HG03521 (cell line): ENCODE measurements around the gene SEMA6A.
"Not testable (repeated sequence)": the region's sequence is repeated elsewhere in the genome, so short reads cannot be mapped to it uniquely, and the experiment has no call there.

Experiments
- ATAC-seq: cut with Tn5 transposase; IDR thresholded peaks from one replicate; pipeline ENCODE4 v1.9.1; 2021; ENCODE audit warnings: mild to moderate bottlenecking, moderate library complexity; ENCODE audit not compliant: unreplicated experiment

The SEMA6A gene

GRCh38 chr5:116524966-116525365 is 49.7 kb downstream of the SEMA6A start:
- no peak for ATAC-seq

- ATAC-seq = no peak
These were observed 50.3 kb downstream of the SEMA6A start for GRCh38 chr5:116524051-116524904.

DNA sequence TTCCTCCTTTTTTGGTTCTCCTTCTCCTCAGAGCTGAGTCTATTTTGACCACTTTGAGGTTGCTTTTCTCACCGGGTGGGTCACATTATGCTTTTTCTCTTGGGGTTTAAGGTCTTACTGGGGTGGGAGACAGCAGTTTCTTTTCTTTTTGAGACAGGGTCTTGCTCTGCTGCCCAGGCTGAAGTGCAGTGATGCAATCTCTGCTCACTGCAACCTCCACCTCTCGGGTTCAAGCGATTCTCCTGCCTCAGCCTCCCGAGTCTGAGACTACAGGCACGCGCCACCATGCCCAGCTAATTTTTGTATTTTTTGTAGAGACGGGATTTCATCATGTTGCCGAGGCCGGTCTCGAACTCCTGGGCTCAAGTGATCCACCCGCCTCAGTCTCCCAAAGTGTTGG is 51.4 kb downstream of the SEMA6A start:
- ATAC-seq = not testable (repeated sequence)

GRCh38 chr5:116522356-116523136 is 52.1 kb downstream of the SEMA6A start:
- ATAC-seq = no peak

- ATAC-seq = peak; percentile 50
These were observed 53.3 kb downstream of the SEMA6A start for GRCh38 chr5:116521173-116521872.

GRCh38 chr5:116520771-116521170 is 53.9 kb downstream of the SEMA6A start:
- peak; percentile 19 for ATAC-seq

DNA sequence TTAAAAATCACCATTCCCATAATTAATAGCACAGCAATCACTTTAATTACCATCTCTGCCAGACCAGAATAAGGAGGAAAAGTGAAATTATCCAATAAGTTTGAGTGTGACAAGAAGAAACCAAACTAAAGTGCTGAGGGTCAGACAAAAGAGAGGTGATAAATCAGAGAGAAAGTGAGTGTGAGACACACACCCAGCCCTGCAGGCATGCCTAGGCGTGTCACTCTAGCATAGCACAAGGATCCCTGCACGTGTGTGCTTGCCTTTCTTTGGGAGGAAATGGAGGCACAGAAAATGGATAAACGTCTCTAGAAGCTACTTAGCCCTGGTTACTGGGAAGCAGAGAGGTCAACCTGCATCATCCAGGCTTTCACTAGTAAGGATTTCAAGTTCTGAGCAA is 56.2 kb downstream of the SEMA6A start:
- no peak for ATAC-seq

DNA sequence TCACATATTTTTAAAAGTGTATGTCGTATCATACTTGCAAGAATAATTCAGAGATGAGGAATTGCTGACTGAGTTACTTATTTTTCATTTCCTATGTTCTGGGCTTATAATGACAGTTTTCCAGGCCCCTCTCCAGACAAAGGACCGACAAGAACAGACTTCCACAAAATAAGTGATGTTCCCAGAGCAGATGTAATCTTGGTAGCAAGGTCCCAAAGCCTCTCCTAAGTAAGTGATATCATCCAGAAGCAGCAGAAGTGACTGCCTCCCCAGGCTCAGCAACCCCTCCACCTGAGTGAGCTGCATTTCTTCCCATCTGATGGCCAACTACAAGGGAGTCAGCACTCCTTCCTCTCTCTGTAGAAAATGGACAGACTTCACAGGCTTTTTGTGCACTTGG is 57.1 kb downstream of the SEMA6A start:
- no peak for ATAC-seq

- no peak for ATAC-seq
These were observed 58.6 kb downstream of the SEMA6A start for GRCh38 chr5:116516021-116516420.

DNA sequence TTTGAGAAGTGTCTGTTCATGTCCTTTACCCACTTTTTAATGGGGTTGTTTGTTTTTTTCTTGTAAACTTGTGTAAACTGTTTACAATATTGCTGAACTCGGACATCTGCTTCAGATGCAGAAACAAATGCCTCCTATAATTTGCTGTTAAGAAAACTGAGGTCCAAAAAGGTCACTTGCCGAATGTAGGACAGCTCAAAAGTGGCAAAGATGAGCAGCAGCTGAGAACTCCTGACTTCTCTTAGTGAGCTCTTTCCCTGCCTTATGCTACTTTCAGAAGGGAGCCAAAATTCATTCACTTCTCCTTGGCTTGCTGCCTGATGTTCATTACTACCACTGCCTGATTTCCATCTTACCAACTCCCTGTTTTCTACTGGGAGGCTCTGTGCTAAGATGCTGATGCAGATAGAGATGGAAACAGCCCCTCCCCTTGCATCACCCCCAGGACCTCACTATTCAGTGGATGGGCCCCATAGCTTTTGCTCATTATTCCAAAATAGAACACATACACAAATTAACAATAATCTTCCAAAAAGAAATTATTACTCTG is 60.1 kb downstream of the SEMA6A start:
- no peak for ATAC-seq

- ATAC-seq = no peak
These were observed 64.1 kb downstream of the SEMA6A start for GRCh38 chr5:116510517-116510916.

DNA sequence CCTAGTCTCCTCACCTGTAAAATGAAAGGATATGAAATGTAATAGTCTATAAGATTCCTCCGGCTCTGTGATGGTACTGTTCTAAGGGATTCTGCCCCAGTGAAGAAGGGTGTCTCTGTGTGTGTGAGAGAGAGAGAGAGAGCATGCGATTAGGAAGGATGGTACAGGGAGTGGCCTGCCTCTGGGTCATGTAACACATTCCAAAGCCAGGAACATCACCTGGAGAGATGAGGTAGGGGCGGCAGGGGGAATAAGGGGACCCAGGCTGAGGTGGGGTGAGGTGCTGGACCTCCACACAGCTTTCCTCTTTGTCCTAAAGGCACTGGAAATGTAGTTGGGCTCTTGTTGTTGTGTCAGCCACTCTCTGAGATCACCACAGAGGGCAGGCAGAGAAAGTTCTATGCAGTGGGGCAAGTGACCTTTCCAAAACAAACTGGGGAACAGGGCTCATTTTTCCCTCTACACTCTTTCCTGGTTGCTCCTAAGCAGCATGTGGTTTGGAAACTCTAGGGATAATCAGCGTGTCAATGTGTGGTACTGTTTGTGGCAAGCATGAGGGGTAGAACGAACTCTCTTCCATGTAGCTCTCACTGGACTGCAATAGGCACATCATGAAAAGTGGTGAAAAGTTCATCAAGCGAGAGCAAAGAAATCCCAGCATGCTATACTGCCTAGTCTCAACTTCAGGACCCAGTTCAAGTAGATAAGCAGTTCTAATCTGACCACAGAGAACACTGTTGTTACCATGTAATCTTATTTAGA is 65.0 kb downstream of the SEMA6A start:
- ATAC-seq = no peak

- ATAC-seq = no peak
These were observed 65.8 kb downstream of the SEMA6A start for GRCh38 chr5:116508835-116509234.

DNA sequence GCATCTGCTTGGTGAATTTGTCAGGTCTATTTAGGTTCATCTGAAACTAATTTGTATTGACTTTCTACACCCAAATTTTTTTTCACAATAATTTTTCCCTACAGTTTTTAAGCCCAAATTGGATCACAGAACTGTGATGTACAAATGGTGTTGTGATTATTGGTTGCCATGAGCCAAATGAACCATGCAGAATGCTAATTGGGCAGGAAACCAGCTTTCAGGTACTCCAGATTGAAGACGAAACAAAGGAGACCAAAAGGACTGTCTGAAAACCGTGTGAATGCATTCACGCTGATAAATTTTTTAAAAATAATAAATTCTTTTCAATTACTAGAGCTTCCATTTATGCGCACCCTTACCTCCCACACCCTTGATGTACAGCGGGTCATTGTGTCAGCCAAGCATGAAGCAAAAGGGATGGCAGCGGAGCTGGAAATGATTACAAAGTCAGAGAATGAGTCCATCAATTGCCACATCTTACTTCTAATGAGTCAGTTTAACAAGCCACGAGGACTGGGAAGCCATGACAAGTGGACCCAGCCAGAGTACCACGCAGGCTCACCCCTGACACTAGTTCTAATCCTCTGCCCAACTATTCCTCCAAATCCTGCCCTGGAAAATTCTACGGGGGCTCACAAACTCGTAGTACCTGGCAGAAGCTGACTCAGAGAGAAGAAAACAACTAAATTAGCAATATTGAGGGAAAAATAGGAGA is 66.5 kb downstream of the SEMA6A start:
- no peak for ATAC-seq

- ATAC-seq = no peak
These were observed 67.5 kb downstream of the SEMA6A start for GRCh38 chr5:116507051-116507537.

DNA sequence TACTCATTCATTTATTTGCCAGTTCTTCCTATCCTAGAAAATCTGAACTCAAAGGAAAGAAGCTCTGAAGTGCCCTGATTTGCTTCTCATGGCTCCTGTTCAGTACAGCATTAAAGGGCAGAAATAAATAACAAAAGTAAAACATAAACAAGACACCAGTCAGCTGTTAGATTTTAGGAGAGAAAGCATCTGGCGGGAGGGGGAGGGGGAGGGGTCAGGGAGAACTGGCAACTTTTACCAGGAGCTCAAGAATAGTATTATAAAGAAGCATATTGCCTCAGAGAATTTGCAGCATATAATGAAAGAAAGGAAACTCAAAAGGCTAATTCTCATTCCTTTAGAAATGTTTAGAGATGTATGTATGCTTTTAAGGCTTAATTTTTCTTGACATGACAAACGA is 68.1 kb downstream of the SEMA6A start:
- ATAC-seq = no peak

DNA sequence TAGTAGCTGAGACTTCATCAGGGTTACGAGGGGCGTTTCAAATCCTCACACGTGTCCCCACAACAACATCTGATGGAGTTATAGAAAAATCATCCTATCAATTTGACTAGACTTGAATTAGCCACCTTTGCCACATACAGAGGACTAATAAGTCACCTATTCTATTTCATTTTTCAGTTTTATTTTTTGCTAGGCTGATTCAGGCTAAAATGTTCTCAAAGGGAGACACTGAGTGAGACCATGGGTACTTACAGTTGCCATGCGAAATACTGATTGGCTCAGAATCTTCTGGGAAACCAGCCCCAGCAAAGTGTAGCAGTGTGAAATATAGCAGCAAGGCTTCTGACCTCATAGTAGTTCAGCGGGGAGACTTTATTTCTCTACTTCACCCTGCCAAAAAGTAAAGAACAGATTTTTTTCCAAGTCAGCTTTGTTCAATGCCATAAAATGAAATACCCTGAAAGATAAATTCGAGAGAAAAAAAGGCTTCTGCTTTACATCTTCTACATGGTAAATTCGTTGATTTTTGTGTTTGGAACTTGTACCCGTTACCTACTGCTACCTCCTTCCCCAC is 69.9 kb downstream of the SEMA6A start:
- no peak for ATAC-seq

- no peak for ATAC-seq
These were observed 72.0 kb downstream of the SEMA6A start for GRCh38 chr5:116502616-116503015.

- ATAC-seq = no peak
These were observed 72.5 kb downstream of the SEMA6A start for GRCh38 chr5:116502138-116502537.
